LNCAP (cell line): ENCODE measurements around the gene UGT3A2.

Experiments
- CTCF ChIP-seq: fragments of 450-650 bp; IDR thresholded peaks from 2 replicates; pipeline ENCODE4 v1.5.1; 2017; ENCODE audit warnings: mild to moderate bottlenecking

The UGT3A2 gene

GRCh38 chr5:36049949-36050348, 16.7 kb downstream of the UGT3A2 start:
- TF ChIP-seq CTCF: no peak

- TF ChIP-seq CTCF: no peak
Measured at GRCh38 chr5:36047384-36048160, 19.1 kb downstream of the UGT3A2 start.

- no peak for TF ChIP-seq CTCF
Measured at GRCh38 chr5:36045895-36046294, 20.8 kb downstream of the UGT3A2 start.

GRCh38 chr5:36041537-36041845, 25.2 kb downstream of the UGT3A2 start:
- TF ChIP-seq CTCF: no peak; the same call in 1 of the 2 replicates

GRCh38 chr5:36040651-36041536, 25.8 kb downstream of the UGT3A2 start:
- TF ChIP-seq CTCF: no peak

GRCh38 chr5:36035696-36036095, 31.0 kb downstream of the UGT3A2 start:
- TF ChIP-seq CTCF: no peak

GRCh38 chr5:36033486-36033885, 33.2 kb downstream of the UGT3A2 start:
- no peak for TF ChIP-seq CTCF
